GM18858 (cell line): ENCODE results near the gene LRRC3.

Source experiments
- ATAC-seq: cut with Tn5 transposase; IDR thresholded peaks from one replicate; pipeline ENCODE4 v1.9.1; 2021; ENCODE audit not compliant: unreplicated experiment

The LRRC3 gene

GRCh38 chr21:44438531-44439210, 16.6 kb upstream of the LRRC3 start:
- no peak for ATAC-seq

DNA sequence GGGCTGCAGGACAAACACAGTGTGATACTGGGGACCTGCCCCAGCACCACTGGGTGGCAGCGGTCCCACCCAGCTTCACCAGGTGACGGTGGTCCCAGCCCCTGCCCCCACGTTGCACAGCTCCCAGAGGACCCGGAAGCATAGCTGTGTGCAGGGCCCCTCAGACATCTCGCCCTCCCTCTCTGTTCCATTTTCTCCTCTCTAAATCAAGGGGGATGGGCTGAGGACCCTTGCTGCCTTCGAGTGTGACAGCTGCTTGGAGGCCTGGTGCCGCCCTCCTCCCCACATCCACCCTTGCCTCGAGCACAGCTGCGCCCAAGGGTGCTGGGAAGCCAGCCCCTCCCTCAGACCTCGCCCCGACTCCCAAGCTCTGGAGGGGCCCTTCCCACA, 16.1 kb upstream of the LRRC3 start:
- no peak for ATAC-seq

DNA sequence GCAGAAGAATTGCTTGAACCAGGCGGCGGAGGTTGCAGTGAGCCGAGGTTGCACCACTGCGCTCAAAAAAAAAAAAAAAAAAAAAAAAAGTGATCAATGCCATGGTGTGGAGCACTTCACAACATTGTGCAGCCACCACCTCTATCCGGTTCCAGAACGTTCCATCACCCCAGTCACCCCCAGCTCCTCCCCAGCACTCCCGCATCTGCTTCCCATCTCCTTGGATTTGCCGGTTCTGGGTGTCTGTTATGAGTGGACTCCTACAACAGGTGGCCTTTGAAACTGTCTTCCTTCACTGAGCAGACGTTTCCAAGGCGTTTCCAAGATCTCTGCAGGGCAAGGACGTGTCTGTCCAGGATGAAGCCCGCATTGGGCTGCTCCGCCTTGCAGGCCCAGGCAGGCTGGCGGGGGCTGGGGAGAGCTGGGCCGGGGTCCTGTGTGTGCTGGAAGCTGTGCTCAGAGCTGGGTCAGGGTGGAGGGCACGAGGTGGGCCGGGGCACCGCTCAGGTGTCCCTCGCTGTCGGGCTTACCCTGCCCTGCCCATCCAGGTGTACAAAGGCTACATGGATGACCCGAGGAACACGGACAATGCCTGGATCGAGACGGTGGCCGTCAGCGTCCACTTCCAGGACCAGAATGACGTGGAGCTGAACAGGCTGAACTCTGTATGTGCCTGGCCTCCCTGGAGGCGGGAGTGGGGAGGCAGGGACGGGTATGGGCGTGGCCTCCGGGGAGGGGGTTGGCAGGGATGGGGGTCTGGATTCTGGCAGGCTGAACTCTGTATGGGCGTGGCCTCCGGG, 14.9 kb upstream of the LRRC3 start:
- no peak for ATAC-seq

GRCh38 chr21:44441041-44441400, 14.3 kb upstream of the LRRC3 start:
- no peak for ATAC-seq

GRCh38 chr21:44441581-44442265, 13.6 kb upstream of the LRRC3 start:
- no peak for ATAC-seq

DNA sequence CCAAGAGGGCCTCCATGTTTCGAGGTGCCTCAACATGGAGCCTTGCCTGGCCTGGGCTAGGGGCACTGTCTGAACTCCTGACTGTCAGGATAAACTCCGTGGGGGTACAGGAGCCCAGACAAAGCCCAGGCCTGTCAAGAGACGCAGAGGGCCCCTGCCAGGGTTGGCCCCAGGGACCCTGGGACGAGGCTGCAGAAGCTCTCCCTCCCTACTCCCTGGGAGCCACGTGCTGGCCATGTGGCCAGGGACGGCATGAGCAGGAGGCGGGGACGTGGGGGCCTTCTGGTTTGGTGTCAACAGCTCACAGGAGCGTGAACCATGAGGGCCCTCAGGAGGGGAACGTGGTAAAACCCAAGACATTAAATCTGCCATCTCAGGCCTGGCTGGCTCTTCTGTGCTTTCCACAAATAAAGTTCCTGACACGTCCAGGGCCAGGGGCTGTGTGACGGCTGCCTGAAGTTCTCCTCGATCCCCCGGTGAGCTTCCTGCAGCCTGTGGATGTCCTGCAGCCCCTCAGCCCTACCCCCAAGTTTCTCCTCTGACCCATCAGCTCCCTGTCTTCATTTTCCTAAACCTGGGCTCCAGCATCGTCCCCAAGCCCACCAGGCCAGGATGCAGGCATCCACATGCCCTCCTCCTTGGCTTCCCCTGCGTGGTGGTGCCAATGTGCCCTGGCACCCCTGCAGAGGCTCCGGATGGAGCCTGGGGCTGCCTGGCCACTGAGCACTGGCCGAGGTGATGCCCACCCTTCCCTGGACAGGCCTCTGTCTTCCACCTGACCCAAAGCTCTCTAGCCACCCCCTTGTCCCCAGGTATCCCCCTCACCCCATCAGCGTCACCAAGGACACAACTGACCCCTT, 12.8 kb upstream of the LRRC3 start:
- no peak for ATAC-seq

DNA sequence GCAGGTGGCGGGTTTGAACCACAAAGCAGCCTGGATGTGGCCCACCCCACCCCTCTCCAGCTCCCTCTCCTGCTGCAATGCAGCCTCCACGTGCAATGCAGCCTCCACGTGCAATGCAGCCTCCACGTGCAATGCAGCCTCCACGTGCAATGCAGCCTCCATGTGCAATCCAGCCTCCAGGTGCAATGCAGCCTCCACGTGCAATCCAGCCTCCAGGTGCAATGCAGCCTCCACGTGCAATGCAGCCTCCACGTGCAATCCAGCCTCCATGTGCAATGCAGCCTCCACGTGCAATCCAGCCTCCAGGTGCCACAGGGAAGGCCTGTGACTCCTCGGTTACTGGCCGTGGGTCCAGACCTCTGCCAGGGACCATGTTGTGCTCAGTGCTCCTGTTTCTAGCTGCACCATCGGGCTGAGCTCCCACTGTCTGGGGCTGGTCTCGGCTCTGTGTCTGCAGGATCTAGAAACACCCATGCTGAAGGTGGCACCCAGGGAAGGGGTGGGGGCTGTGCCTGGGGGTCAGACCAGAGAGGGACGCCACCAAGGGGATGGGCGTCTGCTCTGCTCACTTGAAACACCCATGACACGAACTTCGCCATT, 11.9 kb upstream of the LRRC3 start:
- no peak for ATAC-seq

DNA sequence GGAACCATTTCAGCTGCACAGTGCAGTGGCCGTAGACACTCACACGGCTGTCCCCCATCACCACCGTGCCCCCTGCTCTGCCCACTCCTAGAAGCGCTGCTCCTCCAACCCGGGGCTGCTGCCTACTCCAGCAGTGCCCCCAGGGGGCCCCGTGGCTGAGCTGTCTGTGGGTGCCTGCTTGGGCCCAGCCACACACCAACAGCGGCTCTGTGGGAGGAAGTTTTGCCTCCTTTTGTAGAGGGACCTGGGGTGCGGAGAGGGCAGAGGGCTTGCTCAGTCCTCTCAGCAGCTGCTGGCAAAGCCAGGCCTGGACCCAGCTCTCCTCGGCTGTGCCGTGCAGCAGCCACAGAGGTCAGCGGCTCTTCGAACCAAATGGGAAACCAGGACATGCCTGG, 11.4 kb upstream of the LRRC3 start:
- ATAC-seq = no peak

DNA sequence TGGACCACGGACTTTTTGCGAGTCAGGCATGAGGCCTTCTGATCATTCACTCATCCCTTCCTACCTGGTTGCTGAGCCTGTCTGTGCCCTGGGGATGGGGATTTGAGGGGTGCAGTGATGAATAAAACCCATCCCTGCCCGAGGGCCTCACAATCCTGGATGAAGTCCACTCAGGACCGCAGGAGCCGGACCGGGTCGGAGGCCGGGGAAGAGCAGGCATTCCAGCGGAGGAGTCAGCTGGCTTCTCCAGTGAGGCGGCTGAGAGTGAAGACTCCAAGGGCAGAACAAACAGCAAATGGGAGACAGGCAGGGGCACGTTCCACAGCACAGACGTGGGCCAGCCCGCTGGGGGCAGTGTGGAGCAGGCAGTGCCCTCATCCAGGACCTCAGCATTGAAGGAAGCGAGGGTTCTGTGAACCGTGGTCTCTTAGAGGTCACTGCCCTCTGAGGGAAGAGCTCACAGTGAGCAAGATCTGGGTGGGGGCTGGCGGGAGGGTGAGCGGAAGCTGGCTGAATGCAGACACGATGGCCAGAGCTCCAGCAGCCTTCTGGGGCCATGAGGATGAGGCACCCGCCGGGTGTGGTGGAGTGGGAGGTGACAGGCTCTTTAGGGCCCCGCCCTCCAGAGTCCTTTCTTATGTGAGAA, 10.9 kb upstream of the LRRC3 start:
- ATAC-seq = no peak

- no peak for ATAC-seq
Observed at GRCh38 chr21:44445145-44445812, 10.0 kb upstream of the LRRC3 start.

- no peak for ATAC-seq
Observed at GRCh38 chr21:44448651-44449131, 6.6 kb upstream of the LRRC3 start.

DNA sequence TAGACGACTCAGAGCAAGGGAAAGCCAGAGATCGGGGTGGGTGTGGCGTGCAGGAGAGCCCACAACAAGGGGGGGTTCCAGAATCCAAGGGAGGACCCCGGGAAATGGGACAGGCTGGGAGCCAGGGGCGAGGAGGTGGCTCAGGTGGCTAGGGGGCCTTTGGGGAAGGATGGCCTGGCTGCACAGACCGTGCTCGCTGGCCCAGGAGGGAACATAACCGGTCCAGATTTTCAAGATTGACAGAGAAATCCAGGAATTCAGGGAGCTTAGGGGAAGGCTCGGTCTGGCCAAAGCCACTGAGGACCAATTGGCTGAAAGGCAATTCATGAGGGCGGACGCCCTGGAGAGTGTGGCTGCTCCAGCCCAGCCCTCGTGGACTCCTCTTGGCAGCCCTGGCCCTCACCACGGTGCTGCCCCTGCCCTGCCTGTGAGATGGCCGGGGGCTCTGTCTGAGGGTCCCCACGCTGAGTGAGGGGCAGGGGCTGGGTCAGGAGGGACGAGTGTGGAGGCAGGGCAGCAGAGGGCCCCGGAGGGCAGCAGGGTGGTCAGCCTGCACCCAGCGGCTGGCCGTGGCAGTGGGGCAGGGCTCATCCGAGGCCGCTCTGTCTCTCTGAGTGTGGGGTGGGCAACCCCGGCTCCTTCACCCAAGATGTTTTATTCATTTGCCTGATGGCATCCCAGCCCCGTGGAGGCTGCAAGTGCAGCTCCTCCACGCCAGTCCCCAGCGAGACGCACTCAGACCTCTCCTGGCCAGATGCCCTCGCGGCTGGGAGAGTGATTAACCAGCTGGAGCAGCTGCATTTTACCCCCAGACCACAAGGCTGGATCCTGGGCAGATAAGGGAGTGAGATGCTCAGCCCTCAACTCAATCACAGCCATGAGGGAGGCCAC, 5.6 kb upstream of the LRRC3 start:
- ATAC-seq = no peak

- ATAC-seq = no peak
Observed at GRCh38 chr21:44450402-44450801, 4.9 kb upstream of the LRRC3 start.

- no peak for ATAC-seq
Observed at GRCh38 chr21:44450999-44451398, 4.3 kb upstream of the LRRC3 start.

DNA sequence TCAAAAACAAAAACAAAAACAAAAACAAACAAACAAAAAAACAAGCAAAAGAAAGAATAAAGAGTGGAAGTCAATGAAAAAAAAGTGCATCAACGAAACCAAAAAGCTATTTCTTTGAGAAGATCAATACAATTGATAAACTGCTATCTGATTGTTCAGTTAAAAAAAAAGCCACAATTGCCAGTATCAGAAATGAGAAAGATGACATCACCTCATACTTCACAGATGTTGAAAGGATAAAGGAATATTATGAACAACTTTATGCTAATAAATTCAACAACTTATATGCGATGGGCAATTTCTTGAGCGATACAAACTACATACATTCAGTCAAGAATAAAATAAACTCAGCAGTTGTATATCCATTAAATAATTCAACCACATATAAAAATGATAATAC, 2.2 kb upstream of the LRRC3 start:
- no peak for ATAC-seq

DNA sequence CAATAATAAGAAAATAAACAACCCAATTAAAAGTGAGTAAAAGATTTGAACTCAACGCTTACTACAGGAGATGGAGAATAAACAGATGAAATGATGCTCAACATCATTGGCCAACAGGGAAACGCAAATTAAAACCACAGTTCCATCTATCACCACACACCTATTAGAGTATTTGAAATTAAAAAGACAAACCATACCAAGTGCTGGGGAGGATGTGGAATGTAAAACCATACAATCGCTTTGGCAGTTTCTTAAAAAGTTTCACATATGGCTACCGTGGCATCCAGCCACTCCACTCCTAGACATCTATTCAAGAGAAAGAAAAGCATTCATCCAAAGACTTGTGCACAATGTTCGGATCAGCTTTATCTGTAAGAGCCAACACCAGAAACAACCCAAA, 1.3 kb upstream of the LRRC3 start:
- ATAC-seq = no peak

- ATAC-seq = no peak
Observed at GRCh38 chr21:44455524-44456213, 359 bp downstream of the LRRC3 start.
